GM12878 (cell line): Measurements from ENCODE around the gene RFC4. TPM values are rescaled to one million over a fixed set of nuclear protein-coding genes. Genes with fewer than 3 reads are reported as not detected.

Experiments used
- ATAC-seq: fragments of 200-7000 bp; cut with Tn5 transposase; 3 replicates; pipeline ENCODE4 v1.9.1; 2020; ENCODE audit warnings: mild to moderate bottlenecking, moderate library complexity
- Bru-seq: library from RNA; stranded (reverse); fragments of 400-500 nt; gene quantifications from one replicate; lab custom pipeline; 2021; lab: Mats Ljungman, UMichigan
- BruChase-seq, 2 experiments: library from RNA; stranded (reverse); fragments of 400-500 nt; gene quantifications; one replicate each; lab custom pipeline; 2021; lab: Mats Ljungman, UMichigan
- BruUV-seq: library from RNA; stranded (reverse); fragments of 400-500 nt; replicated peaks from 2 replicates; lab custom pipeline; 2021; lab: Mats Ljungman, UMichigan
- CTCF ChIA-PET: fragments of 300-600 bp; sonication (Branson Sonifier 250); formaldehyde crosslinking; extraction: SDS; loops from one replicate; lab custom pipeline; 2021; ENCODE audit warnings: inconsistent platforms; lab: Yijun Ruan, JAX
- POLR2A ChIA-PET: fragments of 350-600 bp; formaldehyde crosslinking; extraction: SDS; loops from one replicate; lab custom pipeline; 2021; ENCODE audit warnings: inconsistent platforms; lab: Charles Lee
- RAD21 ChIA-PET: fragments of 300-600 bp; sonication (Branson Sonifier 250); formaldehyde crosslinking; loops from one replicate; lab custom pipeline; 2023; ENCODE audit warnings: antibody characterized with exemption; ENCODE audit not compliant: unreplicated experiment; lab: Charles Lee
- SMC1A ChIA-PET: fragments of 300-600 bp; sonication (Branson Sonifier 250); formaldehyde crosslinking; loops from one replicate; lab custom pipeline; 2023; ENCODE audit not compliant: unreplicated experiment, uncharacterized antibody; lab: Charles Lee
- DNase-seq: peaks from one replicate; pipeline ENCODE4 v3.0.0-alpha.2; 2011; ENCODE audit warnings: low read depth, low spot score
- FAIRE-seq: peaks from 3 replicates; lab custom pipeline; 2011; peaks lifted over from hg19 to GRCh38; lab: Jason Lieb, UNC
- H2AFZ ChIP-seq: 2 replicates; pipeline ENCODE4 v1.6.0; 2011; ENCODE audit warnings: low read depth, low read length, control low read depth; ENCODE audit not compliant: control insufficient read depth
- H3K27ac ChIP-seq: 2 replicates; pipeline ENCODE4 v1.5.1; 2011; ENCODE audit warnings: control low read depth; ENCODE audit not compliant: control insufficient read depth, insufficient read depth
- H3K27me3 ChIP-seq, 2 experiments: replicated peaks in 1 of 2; 2 replicates each; pipeline versions ENCODE4 v1.6.0 to v1.6.1; 2011; ENCODE audit warnings: low read length in 1 of 2; ENCODE audit not compliant: control insufficient read depth in 2 of 2, insufficient read depth in 2 of 2
- H3K36me3 ChIP-seq, 2 experiments: 2 replicates each; pipeline ENCODE4 v1.5.1; 2011; ENCODE audit warnings: low read length in 1 of 2; ENCODE audit not compliant: control insufficient read depth in 2 of 2, insufficient read depth in 2 of 2
- H3K4me1 ChIP-seq: 2 replicates; pipeline ENCODE4 v1.6.1; 2011; ENCODE audit warnings: mild to moderate bottlenecking, low read length, moderate library complexity, mixed read lengths; ENCODE audit not compliant: control insufficient read depth, insufficient read depth
- H3K4me2 ChIP-seq: 2 replicates; pipeline ENCODE4 v1.6.0; 2011; ENCODE audit warnings: control low read depth; ENCODE audit not compliant: control insufficient read depth, insufficient read depth
- H3K4me3 ChIP-seq: fragments of 200-600 bp; sonication (generic); 2 replicates; pipeline ENCODE4 v1.5.1; 2016
- H3K79me2 ChIP-seq: 2 replicates; pipeline ENCODE4 v1.6.0; 2011; ENCODE audit warnings: low read length; ENCODE audit not compliant: control insufficient read depth, insufficient read depth
- H3K9ac ChIP-seq: 2 replicates; pipeline ENCODE4 v1.8.0; 2011; ENCODE audit warnings: low read length, control low read depth, mixed read lengths; ENCODE audit not compliant: control insufficient read depth, insufficient read depth
- H3K9me3 ChIP-seq: replicated peaks from 3 replicates; pipeline ENCODE4 v1.5.1; 2011; ENCODE audit warnings: mild to moderate bottlenecking, low read length; ENCODE audit not compliant: control insufficient read depth, insufficient read depth
- H4K20me1 ChIP-seq: 2 replicates; pipeline ENCODE4 v1.6.0; 2011; ENCODE audit not compliant: control insufficient read depth, insufficient read depth
- CEBPB ChIP-seq, 2 experiments: fragments of 150-350 bp in 1 of 2; IDR thresholded peaks; 2 replicates each; pipeline ENCODE4 v1.6.1; 2012 to 2014; ENCODE audit warnings: low read depth in 2 of 2, low read length in 2 of 2, borderline replicate concordance in 1 of 2, inconsistent platforms in 1 of 2
- GATAD2B ChIP-seq: fragments of 450-650 bp; conservative IDR thresholded peaks from 2 replicates; pipeline ENCODE4 v1.6.1; 2017; ENCODE audit warnings: low read depth, mild to moderate bottlenecking, moderate library complexity
- TAF1 ChIP-seq: IDR thresholded peaks from 2 replicates; pipeline ENCODE4 v1.6.1; 2011; ENCODE audit warnings: mild to moderate bottlenecking, low read depth, low read length, borderline replicate concordance
- YY1 ChIP-seq: IDR thresholded peaks from 2 replicates; pipeline ENCODE4 v1.6.1; 2011; ENCODE audit warnings: low read depth, mild to moderate bottlenecking, low read length
- ZNF24 ChIP-seq: fragments of 450-650 bp; IDR thresholded peaks from 2 replicates; pipeline ENCODE4 v1.6.1; 2017; ENCODE audit warnings: antibody characterized with exemption, mild to moderate bottlenecking
- ZNF274 ChIP-seq: IDR thresholded peaks from one replicate; pipeline ENCODE4 v1.8.0; 2011; ENCODE audit not compliant: insufficient read length, insufficient read depth
- WGBS: methylation state at CpG from one replicate; pipeline ENCODE4 v1.1.6; 2016; ENCODE audit warnings: low lambda C conversion rate; ENCODE audit not compliant: insufficient replicate concordance, insufficient coverage; ENCODE audit errors: missing lambda C conversion rate; 5-methylcytosine and 5-hydroxymethylcytosine counted together
- in situ Hi-C: fragments of 300-500 bp; cut with MboI; formaldehyde crosslinking; loops from 9 replicates; pipeline ENCODE4 v1.14.3; 2018; ENCODE audit warnings: mixed read lengths
- intact Hi-C: fragments of 100-400 bp; cut with micrococcal nuclease; formaldehyde crosslinking; loops from one replicate; pipeline ENCODE4 v1.14.2; 2022; ENCODE audit not compliant: unreplicated experiment
- long read RNA-seq, 2 experiments: library from polyadenylated mRNA; unstranded; transcript quantifications; one replicate each; pipeline ENCODE4 v2.0.0, GENCODE V29; 2019 to 2020
- polyA minus RNA-seq, 3 experiments: library from RNA; depleted of rRNA, polyadenylated mRNA; stranded (reverse); fragments of >200 nt; gene quantifications; 2 replicates each; pipeline ENCODE4 v1.2.3, GENCODE V29; 2011
- polyA plus RNA-seq, 11 experiments: library from polyadenylated mRNA; depleted of rRNA in 4 of 11; unstranded in 6 of 11; stranded (reverse) in 5 of 11; fragments of >200 nt; fragmentation: Nextera tagmentation in 4 of 11; fragmentation: Illumina TruSeq in 1 of 11; extraction: Ambion mirVana in 4 of 11; extraction: Trizol in 1 of 11; gene quantifications; 1 replicate in 1 of 11; 2 replicates in 10 of 11; pipeline versions ENCODE4 v1.2.1 to v1.2.3, GENCODE V29; 2011 to 2016; ENCODE audit warnings: inconsistent platforms in 2 of 11, missing spikeins in 2 of 11, low read depth in 1 of 11
- total RNA-seq, 4 experiments: library from RNA; depleted of rRNA in 3 of 4; stranded (reverse); fragments of >200 nt in 3 of 4; fragmentation: Illumina TruSeq in 1 of 4; extraction: Trizol in 1 of 4; gene quantifications; 2 replicates each; pipeline versions ENCODE4 v1.2.1 to v1.2.3, GENCODE V29; 2013 to 2021
- TF ChIP-seq, protein P1 (sequence below): IDR thresholded peaks from 2 replicates; pipeline ENCODE4 v1.6.1; 2012; ENCODE audit warnings: mild to moderate bottlenecking, low read depth, low read length

RFC4 gene
- total RNA-seq (2013; cell fraction: nucleolus; rRNA removed) = 30.5 and 32.4 TPM in 2 replicates
- total RNA-seq (2014; rRNA removed) = 79.8 and 91.8 TPM in 2 replicates
- 112 and 121 TPM in 2 replicates for total RNA-seq (2014; rRNA removed; fragmentation: Illumina TruSeq; extraction: Trizol)
- total RNA-seq (2021) = 63.8 and 69.2 TPM in 2 replicates
- 99.9 TPM for polyA plus RNA-seq (2011; ENCODE audit: low read depth)
- 49.1 and 58.6 TPM in 2 replicates for polyA plus RNA-seq (2011; rRNA removed)
- polyA plus RNA-seq (2011; cell fraction: cytosol; rRNA removed) = 20.8 and 22.0 TPM in 2 replicates
- polyA plus RNA-seq (2011; cell fraction: nucleus; rRNA removed) = 59.2 and 79.0 TPM in 2 replicates
- 45.5 and 55.8 TPM in 2 replicates for polyA plus RNA-seq (2012)
- 104 and 141 TPM in 2 replicates for polyA plus RNA-seq (2014; fragmentation: Illumina TruSeq; extraction: Trizol)
- polyA plus RNA-seq (2014; fragmentation: Nextera tagmentation; extraction: Ambion mirVana) = 100 to 1,000 TPM; 122 to 139 TPM
- 77.6 and 83.1 TPM in 2 replicates for polyA plus RNA-seq (2014; rRNA removed)
- 100 to 1,000 TPM; 144 TPM for polyA plus RNA-seq (2016; fragmentation: Nextera tagmentation; extraction: Ambion mirVana)
- polyA minus RNA-seq (2011; rRNA and poly(A)+ RNA removed) = 11.3 and 13.9 TPM in 2 replicates
- polyA minus RNA-seq (2011; cell fraction: cytosol; rRNA and poly(A)+ RNA removed) = 11.8 and 15.2 TPM in 2 replicates
- 9.9 and 14.0 TPM in 2 replicates for polyA minus RNA-seq (2011; cell fraction: nucleus; rRNA and poly(A)+ RNA removed)
- Bru-seq, nascent RNA = percentile 77 among the genes with signal in this experiment
- percentile 72 among the genes with signal in this experiment for BruChase-seq, experiment 1, labeled RNA remaining after a 6-hour chase
- BruChase-seq, experiment 2, labeled RNA remaining after a 2-hour chase = percentile 72 among the genes with signal in this experiment
- long read RNA-seq, experiment 1, transcript RFC4-201 (11 exons, 1,384 nt) = major isoform, 49 of 73 reads
- long read RNA-seq, experiment 1, transcript RFC4-202 (11 exons, 1,448 nt) = minor isoform, 11 of 73 reads
- long read RNA-seq, experiment 1, partial matches to known transcripts = 6 of 73 reads
- long read RNA-seq, experiment 1, other reads (novel, unspliced or antisense) = 7 of 73 reads
- long read RNA-seq, experiment 2, transcript RFC4-202 (11 exons, 1,448 nt) = minor isoform, 152 of 703 reads
- long read RNA-seq, experiment 2, transcript RFC4-201 (11 exons, 1,384 nt) = major isoform, 418 of 703 reads
- long read RNA-seq, experiment 2, partial matches to known transcripts = 80 of 703 reads
- long read RNA-seq, experiment 2, other reads (novel, unspliced or antisense) = 53 of 703 reads

DNA sequence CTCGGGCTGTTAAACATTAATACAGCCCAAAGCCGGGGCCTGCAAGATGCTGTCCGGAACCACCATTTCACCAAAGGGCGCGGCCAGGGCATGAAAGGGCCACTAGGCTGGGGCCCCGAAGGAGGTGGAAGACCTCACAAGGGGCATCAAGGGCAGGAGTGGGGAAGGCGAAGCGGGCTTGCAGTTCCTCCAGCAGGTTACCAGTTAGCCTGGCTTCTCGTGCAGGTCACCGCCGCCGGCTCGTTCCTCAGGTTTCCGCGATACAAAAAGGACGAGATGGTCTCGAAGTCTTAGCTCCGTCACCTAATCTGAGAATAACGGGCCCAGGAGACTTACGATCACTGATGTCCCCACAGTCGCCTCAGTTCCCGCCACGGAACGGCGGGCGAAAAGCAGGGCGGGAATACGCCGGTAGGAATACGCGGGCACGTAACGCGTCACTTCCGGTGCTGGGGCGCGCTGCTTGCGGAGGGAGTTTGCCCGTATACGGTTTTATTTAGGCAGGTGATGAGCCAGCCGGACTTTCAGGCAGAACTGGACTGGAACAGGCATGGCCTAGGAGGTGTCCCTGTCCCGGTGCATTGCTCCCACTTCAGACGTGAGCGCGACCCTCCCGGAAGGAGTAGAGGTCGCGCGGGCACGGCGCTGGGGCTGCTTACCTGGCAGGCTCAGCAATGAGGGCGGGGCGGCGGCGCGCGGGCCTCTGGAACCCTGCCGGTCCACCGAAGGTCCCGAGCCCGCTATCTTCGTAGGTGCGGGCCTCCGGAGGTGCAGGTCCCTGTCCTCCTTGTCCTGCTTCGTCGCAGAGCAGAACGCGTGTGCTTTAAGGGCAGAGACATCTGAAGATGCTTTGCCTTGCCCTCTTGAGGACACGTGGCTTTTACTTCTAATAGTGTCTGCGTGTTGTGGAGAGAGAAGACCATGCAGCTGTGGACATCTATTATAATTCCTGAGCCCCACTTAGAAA, at the start of gene RFC4:
RFC4 (minus strand) TSS at position 394 of the 967 bp plus-strand sequence. CDS start 1,769 bp downstream, outside the sequence.
- in situ Hi-C loops = no loop called here
- FAIRE-seq (peak; percentile 93), ATAC-seq (peak; percentile 91), DNase-seq (no peak)
- Histone ChIP-seq H3K79me2 (peaks cover 29% of the 10 kb centered on the region), H3K36me3 (no peaks in the 10 kb centered on the region; a peak in 1 of 4 replicates), H3K4me2 (peak within 1 kb of the TSS; percentile 91), H3K9ac (peak within 1 kb of the TSS; percentile 93), H3K4me1 (peaks cover 14% of the 10 kb centered on the region), H4K20me1 (no peaks in the 10 kb centered on the region), H3K27me3 (no peaks in the 10 kb centered on the region), H2AFZ (peak within 1 kb of the TSS; percentile 88), H3K27ac (peak within 1 kb of the TSS; percentile 74), H3K9me3 (no peaks in the 10 kb centered on the region), H3K4me3 (peak within 1 kb of the TSS; percentile 78)
- TSS peak; percentile 98 for BruUV-seq
- SMC1A ChIA-PET = interaction anchor here (0.6 to 3.8 kb wide), 9 partner anchors 15 to 704 kb away, joined by 3 to 17 read pairs (median 4); partner anchors contain the start of genes DNAJB11 and EIF4A2
- CTCF ChIA-PET = interaction anchor here (0.6 to 2.1 kb wide), 6 partner anchors 15 to 359 kb away, joined by 3 to 7 read pairs (median 4); no protein-coding TSS in a partner anchor
- intact Hi-C loops = loop anchor here (1.0 kb wide), 1 partner anchor 23 kb away; the partner anchor contains the start of gene EIF4A2
- 2% methylated on average over 70 of the region's 70 CpGs for WGBS
- RAD21 ChIA-PET = interaction anchor here (1.2 to 1.6 kb wide), 2 partner anchors 22 kb away, joined by 3 read pairs; no protein-coding TSS in a partner anchor
- POLR2A ChIA-PET = interaction anchor here (1.0 to 2.6 kb wide), 6 partner anchors 17 to 236 kb away, joined by 3 to 24 read pairs (median 4); partner anchors contain the start of genes DNAJB11 and EIF4A2
- TF ChIP-seq TAF1 (peak; percentile 72; the same call in 1 of the 2 replicates), ZNF274 (no peak), YY1 (peak; percentile 67; the same call in 1 of the 2 replicates), ZNF24 (no peak), CEBPB (IDR thresholded peaks at IDR 0.05; ENCODE audit: borderline replicate concordance in 1 of 2, low read depth in 2 of 2, low read length in 2 of 2) (no peak), GATAD2B (peak; percentile 82; the same call in 1 of the 2 replicates)
- TF ChIP-seq, protein P1, sequence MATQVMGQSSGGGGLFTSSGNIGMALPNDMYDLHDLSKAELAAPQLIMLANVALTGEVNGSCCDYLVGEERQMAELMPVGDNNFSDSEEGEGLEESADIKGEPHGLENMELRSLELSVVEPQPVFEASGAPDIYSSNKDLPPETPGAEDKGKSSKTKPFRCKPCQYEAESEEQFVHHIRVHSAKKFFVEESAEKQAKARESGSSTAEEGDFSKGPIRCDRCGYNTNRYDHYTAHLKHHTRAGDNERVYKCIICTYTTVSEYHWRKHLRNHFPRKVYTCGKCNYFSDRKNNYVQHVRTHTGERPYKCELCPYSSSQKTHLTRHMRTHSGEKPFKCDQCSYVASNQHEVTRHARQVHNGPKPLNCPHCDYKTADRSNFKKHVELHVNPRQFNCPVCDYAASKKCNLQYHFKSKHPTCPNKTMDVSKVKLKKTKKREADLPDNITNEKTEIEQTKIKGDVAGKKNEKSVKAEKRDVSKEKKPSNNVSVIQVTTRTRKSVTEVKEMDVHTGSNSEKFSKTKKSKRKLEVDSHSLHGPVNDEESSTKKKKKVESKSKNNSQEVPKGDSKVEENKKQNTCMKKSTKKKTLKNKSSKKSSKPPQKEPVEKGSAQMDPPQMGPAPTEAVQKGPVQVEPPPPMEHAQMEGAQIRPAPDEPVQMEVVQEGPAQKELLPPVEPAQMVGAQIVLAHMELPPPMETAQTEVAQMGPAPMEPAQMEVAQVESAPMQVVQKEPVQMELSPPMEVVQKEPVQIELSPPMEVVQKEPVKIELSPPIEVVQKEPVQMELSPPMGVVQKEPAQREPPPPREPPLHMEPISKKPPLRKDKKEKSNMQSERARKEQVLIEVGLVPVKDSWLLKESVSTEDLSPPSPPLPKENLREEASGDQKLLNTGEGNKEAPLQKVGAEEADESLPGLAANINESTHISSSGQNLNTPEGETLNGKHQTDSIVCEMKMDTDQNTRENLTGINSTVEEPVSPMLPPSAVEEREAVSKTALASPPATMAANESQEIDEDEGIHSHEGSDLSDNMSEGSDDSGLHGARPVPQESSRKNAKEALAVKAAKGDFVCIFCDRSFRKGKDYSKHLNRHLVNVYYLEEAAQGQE = no peak
